Epithelial cell of proximal tubule (primary cell): ENCODE data around the gene ALPG. TPM values are rescaled to one million over a fixed set of nuclear protein-coding genes. Genes with fewer than 3 reads are reported as not detected.

ENCODE experiments used
- DNase-seq: peaks from one replicate; pipeline ENCODE4 v3.0.0-alpha.2; 2011; ENCODE audit warnings: low read depth
- H3K4me3 ChIP-seq: 2 replicates; pipeline ENCODE4 v1.5.1; 2011; ENCODE audit warnings: low read depth, mild to moderate bottlenecking, low read length
- total RNA-seq: library from RNA; depleted of rRNA; stranded (reverse); fragments of >200 nt; gene quantifications from 2 replicates; pipeline ENCODE4 v1.2.3, GENCODE V29; 2015
- TF ChIP-seq, protein P1 (sequence below): conservative IDR thresholded peaks from 2 replicates; pipeline ENCODE4 v1.5.1; 2012; ENCODE audit warnings: low read depth, mild to moderate bottlenecking, low read length

The ALPG gene
- total RNA-seq, 1 donor from 2014 or later, result not detected

GRCh38 chr2:232454630-232455029 is 48.0 kb downstream of the ALPG start:
- no peak overlapping the region for H3K4me3 ChIP-seq
- TF ChIP-seq, protein P1, sequence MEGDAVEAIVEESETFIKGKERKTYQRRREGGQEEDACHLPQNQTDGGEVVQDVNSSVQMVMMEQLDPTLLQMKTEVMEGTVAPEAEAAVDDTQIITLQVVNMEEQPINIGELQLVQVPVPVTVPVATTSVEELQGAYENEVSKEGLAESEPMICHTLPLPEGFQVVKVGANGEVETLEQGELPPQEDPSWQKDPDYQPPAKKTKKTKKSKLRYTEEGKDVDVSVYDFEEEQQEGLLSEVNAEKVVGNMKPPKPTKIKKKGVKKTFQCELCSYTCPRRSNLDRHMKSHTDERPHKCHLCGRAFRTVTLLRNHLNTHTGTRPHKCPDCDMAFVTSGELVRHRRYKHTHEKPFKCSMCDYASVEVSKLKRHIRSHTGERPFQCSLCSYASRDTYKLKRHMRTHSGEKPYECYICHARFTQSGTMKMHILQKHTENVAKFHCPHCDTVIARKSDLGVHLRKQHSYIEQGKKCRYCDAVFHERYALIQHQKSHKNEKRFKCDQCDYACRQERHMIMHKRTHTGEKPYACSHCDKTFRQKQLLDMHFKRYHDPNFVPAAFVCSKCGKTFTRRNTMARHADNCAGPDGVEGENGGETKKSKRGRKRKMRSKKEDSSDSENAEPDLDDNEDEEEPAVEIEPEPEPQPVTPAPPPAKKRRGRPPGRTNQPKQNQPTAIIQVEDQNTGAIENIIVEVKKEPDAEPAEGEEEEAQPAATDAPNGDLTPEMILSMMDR, result no peak
- DNase-seq, result no peak

DNA sequence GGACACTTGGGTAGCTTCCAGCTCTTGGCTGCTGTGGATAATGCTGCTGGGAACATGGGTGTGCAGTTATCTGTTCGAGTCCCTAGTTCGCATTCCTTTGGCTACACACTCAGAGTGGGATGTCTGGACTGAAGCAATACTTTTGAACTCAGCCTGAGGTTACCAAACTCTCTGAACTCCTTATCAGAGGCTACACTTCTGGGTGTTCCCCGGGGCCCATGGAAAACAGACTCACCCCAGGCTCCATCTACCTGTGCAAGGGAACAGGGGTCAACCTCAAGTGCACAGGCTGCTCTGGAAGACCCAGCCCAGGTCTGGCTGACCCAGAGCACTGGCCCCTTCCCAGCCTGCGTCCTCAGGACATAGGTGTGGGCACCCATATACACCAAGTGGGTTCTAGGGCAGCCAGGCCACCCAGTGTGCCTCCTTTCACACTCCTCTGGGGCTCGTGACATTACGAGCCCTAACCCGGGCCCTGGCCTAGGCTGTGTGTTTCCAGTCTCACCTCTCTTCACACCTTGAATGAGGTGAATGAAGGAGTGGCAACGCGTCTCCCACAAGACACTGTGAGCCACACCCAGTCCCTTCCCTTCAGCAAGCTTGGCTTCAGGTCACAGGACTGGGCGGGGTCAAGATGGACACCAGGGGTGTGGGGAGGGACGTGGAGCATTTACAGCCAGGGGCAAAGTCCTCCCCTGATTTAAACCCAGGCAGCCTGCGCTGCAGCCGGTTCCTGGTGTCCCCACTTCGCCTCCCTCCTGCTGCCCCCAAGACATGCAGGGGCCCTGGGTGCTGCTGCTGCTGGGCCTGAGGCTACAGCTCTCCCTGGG is 49.0 kb downstream of the ALPG start, which contains the start of gene ALPI:
ALPI (plus strand) TSS at position 728 of the 830 bp plus-strand sequence; CDS start at position 775, 47 bp downstream.
- no peak within 1 kb of the TSS for H3K4me3 ChIP-seq
- TF ChIP-seq, protein P1, result no peak
- DNase-seq, result no peak

- DNase-seq, result no peak
- TF ChIP-seq, protein P1, result no peak
- no peak overlapping the region for H3K4me3 ChIP-seq
Measured at GRCh38 chr2:232456296-232457120, 49.9 kb downstream of the ALPG start.

DNA sequence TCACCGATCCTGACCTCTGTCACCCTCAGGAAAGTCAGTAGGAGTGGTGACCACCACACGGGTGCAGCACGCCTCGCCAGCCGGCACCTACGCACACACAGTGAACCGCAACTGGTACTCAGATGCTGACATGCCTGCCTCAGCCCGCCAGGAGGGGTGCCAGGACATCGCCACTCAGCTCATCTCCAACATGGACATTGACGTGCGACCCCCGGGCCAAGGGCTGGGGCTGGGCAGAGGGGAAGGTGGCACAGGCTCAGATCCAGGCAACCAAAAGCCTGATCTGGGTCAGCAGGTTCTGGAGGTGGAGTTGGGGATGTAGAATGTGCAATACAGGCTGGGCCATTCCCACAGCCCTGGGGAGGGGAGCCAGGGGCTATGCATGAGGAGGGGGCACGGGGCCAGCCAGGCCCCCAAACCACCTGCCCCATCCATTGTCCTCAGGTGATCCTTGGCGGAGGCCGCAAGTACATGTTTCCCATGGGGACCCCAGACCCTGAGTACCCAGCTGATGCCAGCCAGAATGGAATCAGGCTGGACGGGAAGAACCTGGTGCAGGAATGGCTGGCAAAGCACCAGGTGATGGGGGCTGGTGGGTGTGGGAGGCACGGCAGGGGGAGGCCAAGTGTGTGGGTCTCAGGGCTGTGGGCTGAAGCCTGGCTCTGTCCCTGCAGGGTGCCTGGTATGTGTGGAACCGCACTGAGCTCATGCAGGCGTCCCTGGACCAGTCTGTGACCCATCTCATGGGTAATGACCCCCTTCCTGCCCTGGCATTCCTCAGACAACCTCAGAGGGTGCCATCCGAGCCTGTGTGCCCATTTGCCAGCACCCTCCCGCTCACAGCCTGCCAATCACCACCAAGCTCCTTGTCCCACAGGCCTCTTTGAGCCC is 50.7 kb downstream of the ALPG start:
- TF ChIP-seq, protein P1, result no peak
- no peak for DNase-seq
- H3K4me3 ChIP-seq, result no peak overlapping the region

DNA sequence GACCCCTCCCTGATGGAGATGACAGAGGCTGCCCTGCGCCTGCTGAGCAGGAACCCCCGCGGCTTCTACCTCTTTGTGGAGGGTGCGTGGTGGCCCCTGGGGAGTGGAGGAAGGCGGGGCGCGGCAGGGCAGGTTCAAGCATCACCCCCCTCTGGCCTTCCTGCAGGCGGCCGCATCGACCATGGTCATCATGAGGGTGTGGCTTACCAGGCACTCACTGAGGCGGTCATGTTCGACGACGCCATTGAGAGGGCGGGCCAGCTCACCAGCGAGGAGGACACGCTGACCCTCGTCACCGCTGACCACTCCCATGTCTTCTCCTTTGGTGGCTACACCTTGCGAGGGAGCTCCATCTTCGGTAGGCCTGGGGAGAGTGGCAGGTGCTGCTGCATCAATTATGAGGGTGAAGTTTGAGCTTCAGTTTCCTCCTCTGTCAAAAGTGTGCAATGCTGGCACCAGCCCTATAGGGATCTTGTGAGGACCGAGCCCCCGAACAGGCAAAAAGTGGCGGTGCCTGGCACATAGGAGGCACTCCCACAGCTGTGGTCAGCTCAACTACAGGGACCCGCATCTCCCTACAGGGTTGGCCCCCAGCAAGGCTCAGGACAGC is 51.5 kb downstream of the ALPG start:
- H3K4me3 ChIP-seq, result no peak overlapping the region
- DNase-seq, result no peak
- TF ChIP-seq, protein P1, result no peak
